Vagina (tissue), 2 donors: Measurements from ENCODE around the gene OR6C6. TPM values are rescaled to one million over a fixed set of nuclear protein-coding genes. Genes with fewer than 3 reads are reported as not detected.

Source experiments
- DNase-seq, 2 donors: peaks; one replicate each; pipeline ENCODE4 v3.0.0-alpha.2; 2017; ENCODE audit errors: extremely low spot score in 2 of 2
- H3K27ac ChIP-seq: fragments of 200-600 bp; sonication (generic); one replicate; pipeline ENCODE4 v1.5.1; 2019
- H3K27me3 ChIP-seq: fragments of 200-600 bp; sonication (generic); one replicate; pipeline ENCODE4 v1.5.1; 2019
- H3K36me3 ChIP-seq, 2 donors: fragments of 200-600 bp; sonication (generic); one replicate each; pipeline ENCODE4 v1.5.1; 2017 to 2019
- H3K4me1 ChIP-seq: fragments of 200-600 bp; sonication (generic); one replicate; pipeline ENCODE4 v1.5.1; 2019
- H3K4me3 ChIP-seq, 2 donors: fragments of 200-600 bp; sonication (generic); 1 replicate in 1 of 2; 2 replicates in 1 of 2; pipeline ENCODE4 v1.5.1; 2016 to 2019
- H3K9me3 ChIP-seq: fragments of 200-600 bp; sonication (generic); one replicate; pipeline ENCODE4 v1.5.1; 2019
- CTCF ChIP-seq, 3 experiments: fragments of 450-650 bp in 2 of 3; fragments of 200-600 bp in 1 of 3; sonication (generic) in 1 of 3; IDR thresholded peaks; one replicate each; pipeline ENCODE4 v1.5.1; 2017 to 2019; ENCODE audit warnings: antibody characterized with exemption in 3 of 3, mild to moderate bottlenecking in 2 of 3, moderate library complexity in 2 of 3
- POLR2A ChIP-seq, 2 donors: fragments of 450-650 bp; IDR thresholded peaks; one replicate each; pipeline ENCODE4 v1.6.1; 2017; ENCODE audit warnings: antibody characterized with exemption in 2 of 2, mild to moderate bottlenecking in 2 of 2, moderate library complexity in 2 of 2
- POLR2AphosphoS5 ChIP-seq, 2 donors: sonication (generic); formaldehyde crosslinking; IDR thresholded peaks; one replicate each; pipeline ENCODE4 v1.9.0; 2017; ENCODE audit warnings: antibody characterized with exemption in 2 of 2, mild to moderate bottlenecking in 2 of 2, low read depth in 1 of 2; ENCODE audit not compliant: insufficient read depth in 1 of 2
- intact Hi-C: fragments of 100-400 bp; cut with DNase I; formaldehyde crosslinking; loops from one replicate; pipeline ENCODE4 v1.15.1; 2023
- total RNA-seq: library from RNA; depleted of rRNA; stranded (reverse); fragments of >200 nt; gene quantifications from one replicate; pipeline ENCODE4 v1.2.3, GENCODE V29; 2016

OR6C6 gene
- total RNA-seq, 1 donor from 2014 or later = not detected

GRCh38 chr12:55314043-55314442 is 17.7 kb upstream of the OR6C6 start, which contains the start of gene OR6C1:
Gene OR6C1 (plus strand): TSS chr12:55314343. CDS start chr12:55320600, 6,257 bp downstream.
- intact Hi-C loops = no loop called here
- Histone ChIP-seq H3K4me3 (no peak within 1 kb of the TSS), H3K9me3 (no peaks in the 10 kb centered on the region), H3K4me1 (no peaks in the 10 kb centered on the region), H3K27me3 (no peaks in the 10 kb centered on the region), H3K36me3 (no peaks in the 10 kb centered on the region), H3K27ac (no peak within 1 kb of the TSS)
- DNase-seq = no peak
- TF ChIP-seq POLR2AphosphoS5 (IDR thresholded peaks at IDR 0.05; ENCODE audit: insufficient read depth in 1 of 2, low read depth in 1 of 2) (no peak), CTCF (IDR thresholded peaks at IDR 0.05) (no peak), POLR2A (IDR thresholded peaks at IDR 0.05) (no peak)

- Histone ChIP-seq H3K4me3 (no peak overlapping the region), H3K36me3 (no peaks in the 10 kb centered on the region), H3K27ac (no peak overlapping the region), H3K4me1 (no peaks in the 10 kb centered on the region), H3K27me3 (no peaks in the 10 kb centered on the region), H3K9me3 (no peaks in the 10 kb centered on the region)
- intact Hi-C loops = no loop called here
- no peak for DNase-seq
- TF ChIP-seq POLR2AphosphoS5 (IDR thresholded peaks at IDR 0.05; ENCODE audit: insufficient read depth in 1 of 2, low read depth in 1 of 2) = no peak
- no peak for TF ChIP-seq CTCF (IDR thresholded peaks at IDR 0.05)
- TF ChIP-seq POLR2A (IDR thresholded peaks at IDR 0.05) = no peak
Measured at GRCh38 chr12:55289999-55290398, 6.4 kb downstream of the OR6C6 start.

GRCh38 chr12:55280991-55281390 is 15.4 kb downstream of the OR6C6 start:
- H3K9me3 ChIP-seq = no peaks in the 10 kb centered on the region
- DNase-seq = no peak
- H3K27ac ChIP-seq = no peak overlapping the region
- no peaks in the 10 kb centered on the region for H3K4me1 ChIP-seq
- no peak for TF ChIP-seq POLR2A (IDR thresholded peaks at IDR 0.05)
- no peak for TF ChIP-seq POLR2AphosphoS5 (IDR thresholded peaks at IDR 0.05; ENCODE audit: insufficient read depth in 1 of 2, low read depth in 1 of 2)
- no peak for TF ChIP-seq CTCF (IDR thresholded peaks at IDR 0.05)
- H3K4me3 ChIP-seq = no peak overlapping the region
- no peaks in the 10 kb centered on the region for H3K36me3 ChIP-seq
- intact Hi-C loops = no loop called here
- no peaks in the 10 kb centered on the region for H3K27me3 ChIP-seq

- H3K27ac ChIP-seq = no peak overlapping the region
- intact Hi-C loops = no loop called here
- DNase-seq = no peak
- H3K9me3 ChIP-seq = no peaks in the 10 kb centered on the region
- H3K4me1 ChIP-seq = no peaks in the 10 kb centered on the region
- TF ChIP-seq CTCF (IDR thresholded peaks at IDR 0.05) = no peak
- TF ChIP-seq POLR2A (IDR thresholded peaks at IDR 0.05) = no peak
- no peak for TF ChIP-seq POLR2AphosphoS5 (IDR thresholded peaks at IDR 0.05; ENCODE audit: insufficient read depth in 1 of 2, low read depth in 1 of 2)
- no peak overlapping the region for H3K4me3 ChIP-seq
- H3K27me3 ChIP-seq = no peaks in the 10 kb centered on the region
- H3K36me3 ChIP-seq = no peaks in the 10 kb centered on the region
Measured at GRCh38 chr12:55258303-55258702, 38.1 kb downstream of the OR6C6 start.

- no peak for TF ChIP-seq CTCF (IDR thresholded peaks at IDR 0.05)
- H3K4me3 ChIP-seq = no peak overlapping the region
- DNase-seq = no peak
- intact Hi-C loops = no loop called here
- no peak overlapping the region for H3K27ac ChIP-seq
- H3K4me1 ChIP-seq = no peaks in the 10 kb centered on the region
- no peaks in the 10 kb centered on the region for H3K36me3 ChIP-seq
- H3K9me3 ChIP-seq = no peaks in the 10 kb centered on the region
- no peaks in the 10 kb centered on the region for H3K27me3 ChIP-seq
Measured at GRCh38 chr12:55256831-55257230, 39.5 kb downstream of the OR6C6 start.
